H9 (cell line): ENCODE measurements around the gene SERPINB11. TPM values are rescaled to one million over a fixed set of nuclear protein-coding genes. Genes with fewer than 3 reads are reported as not detected.

Experiments
- DNase-seq: peaks from one replicate; pipeline ENCODE4 v3.0.0-alpha.2; 2017
- H2AFZ ChIP-seq: one replicate; pipeline ENCODE4 v1.6.1; 2013; ENCODE audit warnings: mild to moderate bottlenecking, low read length, control low read depth, moderate library complexity
- H2AK5ac ChIP-seq: 2 replicates; pipeline ENCODE4 v1.6.1; 2013; ENCODE audit warnings: low read length, control low read depth, mixed read lengths; ENCODE audit not compliant: insufficient read length
- H2BK120ac ChIP-seq: one replicate; pipeline ENCODE4 v1.6.1; 2013; ENCODE audit warnings: low read depth, mild to moderate bottlenecking, low read length, control low read depth, inconsistent platforms; ENCODE audit not compliant: poor library complexity, severe bottlenecking
- H2BK12ac ChIP-seq: 2 replicates; pipeline ENCODE4 v1.6.1; 2013; ENCODE audit warnings: low read length, control low read depth, mixed read lengths, low read depth; ENCODE audit not compliant: insufficient read length
- H2BK15ac ChIP-seq: 2 replicates; pipeline ENCODE4 v1.6.1; 2013; ENCODE audit warnings: low read depth, low read length, control low read depth
- H2BK20ac ChIP-seq: one replicate; pipeline ENCODE4 v1.6.1; 2013; ENCODE audit warnings: low read depth, mild to moderate bottlenecking, low read length, control low read depth, inconsistent platforms; ENCODE audit not compliant: poor library complexity, severe bottlenecking
- H2BK5ac ChIP-seq: 2 replicates; pipeline ENCODE4 v1.6.1; 2013; ENCODE audit warnings: low read length, control low read depth, mixed read lengths; ENCODE audit not compliant: insufficient read length
- H3K14ac ChIP-seq: 2 replicates; pipeline ENCODE4 v1.6.1; 2013; ENCODE audit warnings: low read length, control low read depth; ENCODE audit not compliant: insufficient read depth
- H3K18ac ChIP-seq: 2 replicates; pipeline ENCODE4 v1.6.1; 2013; ENCODE audit warnings: low read depth, mild to moderate bottlenecking, mixed read lengths, low read length, control low read depth; ENCODE audit not compliant: insufficient read length
- H3K23ac ChIP-seq: 2 replicates; pipeline ENCODE4 v1.6.1; 2013; ENCODE audit warnings: low read length, control low read depth, mixed read lengths, low read depth; ENCODE audit not compliant: insufficient read length
- H3K23me2 ChIP-seq: 2 replicates; pipeline ENCODE4 v1.6.1; 2013; ENCODE audit warnings: low read depth, mild to moderate bottlenecking, mixed read lengths, low read length, control low read depth; ENCODE audit not compliant: insufficient read length, poor library complexity, severe bottlenecking
- H3K27ac ChIP-seq: 2 replicates; pipeline ENCODE4 v1.5.1; 2013; ENCODE audit warnings: low read length, control low read depth, mixed read lengths, low read depth; ENCODE audit not compliant: insufficient read length
- H3K27me3 ChIP-seq: 2 replicates; pipeline ENCODE4 v1.6.1; 2013; ENCODE audit warnings: low read length, control low read depth, inconsistent platforms; ENCODE audit not compliant: insufficient read depth
- H3K4ac ChIP-seq: 2 replicates; pipeline ENCODE4 v1.6.1; 2013; ENCODE audit warnings: low read depth, mild to moderate bottlenecking, control low read depth, inconsistent platforms, low read length, moderate library complexity
- H3K4me1 ChIP-seq: 2 replicates; pipeline ENCODE4 v1.6.1; 2013; ENCODE audit warnings: low read length, control low read depth, inconsistent platforms; ENCODE audit not compliant: insufficient read depth
- H3K4me2 ChIP-seq: 2 replicates; pipeline ENCODE4 v1.6.1; 2013; ENCODE audit warnings: low read length, control low read depth, mixed read lengths; ENCODE audit not compliant: insufficient read length, insufficient read depth
- H3K56ac ChIP-seq: 2 replicates; pipeline ENCODE4 v1.6.1; 2013; ENCODE audit warnings: low read depth, mild to moderate bottlenecking, mixed read lengths, low read length, control low read depth; ENCODE audit not compliant: insufficient read length
- H3K79me1 ChIP-seq: 2 replicates; pipeline ENCODE4 v1.6.1; 2013; ENCODE audit warnings: low read depth, mild to moderate bottlenecking, moderate library complexity, low read length, control low read depth, inconsistent platforms; ENCODE audit not compliant: insufficient read depth, poor library complexity, severe bottlenecking
- H3K79me2 ChIP-seq: 2 replicates; pipeline ENCODE4 v1.6.1; 2013; ENCODE audit warnings: low read length, control low read depth, inconsistent platforms; ENCODE audit not compliant: insufficient read depth
- H3K9ac ChIP-seq: 2 replicates; pipeline ENCODE4 v1.6.1; 2013; ENCODE audit warnings: low read length, control low read depth, mixed read lengths; ENCODE audit not compliant: insufficient read length; ENCODE audit errors: extremely low read depth
- H3K9me3 ChIP-seq: one replicate; pipeline ENCODE4 v1.6.1; 2013; ENCODE audit warnings: low read depth, low read length, inconsistent platforms; ENCODE audit not compliant: control insufficient read depth
- H3T11ph ChIP-seq: one replicate; pipeline ENCODE4 v1.6.1; 2013; ENCODE audit warnings: mild to moderate bottlenecking, low read length, control low read depth, inconsistent platforms
- H4K20me1 ChIP-seq: one replicate; pipeline ENCODE4 v1.6.1; 2013; ENCODE audit not compliant: control insufficient read depth, insufficient read length, insufficient read depth
- H4K5ac ChIP-seq: 2 replicates; pipeline ENCODE4 v1.6.1; 2013; ENCODE audit warnings: low read depth, mild to moderate bottlenecking, mixed read lengths, low read length, control low read depth; ENCODE audit not compliant: insufficient read length
- H4K8ac ChIP-seq: replicated peaks from 2 replicates; pipeline ENCODE4 v1.6.1; 2013; ENCODE audit warnings: low read length, control low read depth, mixed read lengths, low read depth; ENCODE audit not compliant: insufficient read length
- H4K91ac ChIP-seq: 2 replicates; pipeline ENCODE4 v1.6.1; 2013; ENCODE audit warnings: low read depth, mild to moderate bottlenecking, moderate library complexity, mixed read lengths, low read length, control low read depth; ENCODE audit not compliant: insufficient read length
- H3K27ac Mint-ChIP-seq, 3 experiments: 2 replicates in 2 of 3; 3 replicates in 1 of 3; pipeline ENCODE4 v1.8.0; 2020 to 2021; ENCODE audit warnings: mixed read lengths in 3 of 3, mild to moderate bottlenecking in 1 of 3, moderate library complexity in 1 of 3
- H3K27me3 Mint-ChIP-seq: 2 replicates; pipeline ENCODE4 v1.8.0; 2021; ENCODE audit warnings: low read depth, mild to moderate bottlenecking, moderate library complexity, mixed read lengths
- H3K36me3 Mint-ChIP-seq, 3 experiments: 2 replicates in 2 of 3; 3 replicates in 1 of 3; pipeline ENCODE4 v1.8.0; 2020 to 2021; ENCODE audit warnings: low read depth in 3 of 3, mixed read lengths in 3 of 3; ENCODE audit not compliant: insufficient read depth in 1 of 3
- H3K4me1 Mint-ChIP-seq, 2 experiments: 2 replicates each; pipeline ENCODE4 v1.8.0; 2020; ENCODE audit warnings: mixed read lengths in 2 of 2
- H3K4me3 Mint-ChIP-seq, 2 experiments: 2 replicates in 1 of 2; 3 replicates in 1 of 2; pipeline ENCODE4 v1.8.0; 2020 to 2021; ENCODE audit warnings: mild to moderate bottlenecking in 2 of 2, mixed read lengths in 2 of 2, moderate library complexity in 1 of 2
- H3K9me3 Mint-ChIP-seq, 2 experiments: 2 replicates in 1 of 2; 3 replicates in 1 of 2; pipeline ENCODE4 v1.8.0; 2020; ENCODE audit warnings: mild to moderate bottlenecking in 2 of 2, mixed read lengths in 2 of 2, moderate library complexity in 1 of 2
- WGBS: extraction: QIAGEN DNeasy Blood & Tissue Kit; methylation state at CpG from one replicate; pipeline ENCODE4 v1.1.7; 2013; ENCODE audit warnings: missing lambda C conversion rate, low lambda C conversion rate, mixed read lengths; ENCODE audit not compliant: insufficient read length; ENCODE audit errors: extremely low coverage; 5-methylcytosine and 5-hydroxymethylcytosine counted together
- total RNA-seq: library from RNA; stranded (reverse); gene quantifications from 2 replicates; pipeline ENCODE4 v1.2.1, GENCODE V29; 2021
- TF ChIP-seq, protein P1 (sequence below): fragments of 200-600 bp; sonication (generic); conservative IDR thresholded peaks from 3 replicates; pipeline ENCODE4 v1.8.0; 2021; ENCODE audit warnings: antibody characterized with exemption, mild to moderate bottlenecking

Gene SERPINB11
- total RNA-seq, 1 experiment from 2014 or later = not detected

DNA sequence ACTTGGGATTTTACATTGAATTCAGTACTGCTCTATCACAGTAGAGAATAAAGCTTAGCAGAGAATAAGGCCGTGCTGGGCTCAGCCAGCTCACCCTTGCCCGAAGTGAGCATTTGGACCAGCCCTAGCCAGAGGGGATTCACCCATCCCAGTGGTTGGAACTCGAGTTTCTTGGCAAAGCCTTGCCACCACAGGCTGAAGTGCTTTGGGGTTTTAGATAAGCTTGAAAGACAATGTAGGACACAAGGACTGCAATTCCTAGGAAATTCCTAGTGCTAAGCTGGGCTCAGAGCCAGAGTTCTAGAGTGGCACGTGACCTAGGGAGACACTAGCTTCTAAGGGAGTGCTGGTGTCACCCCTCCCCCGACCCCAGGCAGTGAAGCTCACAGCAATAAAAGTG lies 28.0 kb downstream of the SERPINB11 start:
- no peak overlapping the region for H2BK20ac ChIP-seq
- Mint-ChIP-seq H3K9me3 (no peaks in the 10 kb centered on the region; a peak in 2 of 5 replicates), H3K27me3 (no peaks in the 10 kb centered on the region; the same call in none of the 2 replicates), H3K27ac (no peak overlapping the region), H3K36me3 (no peaks in the 10 kb centered on the region; a peak in 1 of 7 replicates), H3K4me1 (peaks cover 4 to 8% of the 10 kb centered on the region in 2 experiments), H3K4me3 (no peak overlapping the region)
- H3K79me2 ChIP-seq = no peaks in the 10 kb centered on the region
- H3K9ac ChIP-seq = no peak overlapping the region
- TF ChIP-seq, protein P1, sequence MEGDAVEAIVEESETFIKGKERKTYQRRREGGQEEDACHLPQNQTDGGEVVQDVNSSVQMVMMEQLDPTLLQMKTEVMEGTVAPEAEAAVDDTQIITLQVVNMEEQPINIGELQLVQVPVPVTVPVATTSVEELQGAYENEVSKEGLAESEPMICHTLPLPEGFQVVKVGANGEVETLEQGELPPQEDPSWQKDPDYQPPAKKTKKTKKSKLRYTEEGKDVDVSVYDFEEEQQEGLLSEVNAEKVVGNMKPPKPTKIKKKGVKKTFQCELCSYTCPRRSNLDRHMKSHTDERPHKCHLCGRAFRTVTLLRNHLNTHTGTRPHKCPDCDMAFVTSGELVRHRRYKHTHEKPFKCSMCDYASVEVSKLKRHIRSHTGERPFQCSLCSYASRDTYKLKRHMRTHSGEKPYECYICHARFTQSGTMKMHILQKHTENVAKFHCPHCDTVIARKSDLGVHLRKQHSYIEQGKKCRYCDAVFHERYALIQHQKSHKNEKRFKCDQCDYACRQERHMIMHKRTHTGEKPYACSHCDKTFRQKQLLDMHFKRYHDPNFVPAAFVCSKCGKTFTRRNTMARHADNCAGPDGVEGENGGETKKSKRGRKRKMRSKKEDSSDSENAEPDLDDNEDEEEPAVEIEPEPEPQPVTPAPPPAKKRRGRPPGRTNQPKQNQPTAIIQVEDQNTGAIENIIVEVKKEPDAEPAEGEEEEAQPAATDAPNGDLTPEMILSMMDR = no peak
- no peak overlapping the region for H2BK120ac ChIP-seq
- no peak overlapping the region for H3K27ac ChIP-seq
- no peak for DNase-seq
- H4K91ac ChIP-seq = no peak overlapping the region
- no peak overlapping the region for H3K14ac ChIP-seq
- H3K4me1 ChIP-seq = no peaks in the 10 kb centered on the region
- H3K9me3 ChIP-seq = no peaks in the 10 kb centered on the region
- no peak overlapping the region for H3K23ac ChIP-seq
- H2BK12ac ChIP-seq = no peak overlapping the region
- no peaks in the 10 kb centered on the region for H3K23me2 ChIP-seq
- H2BK5ac ChIP-seq = no peak overlapping the region
- H2AFZ ChIP-seq = no peak overlapping the region
- H3K4me2 ChIP-seq = no peak overlapping the region
- H3K27me3 ChIP-seq = no peaks in the 10 kb centered on the region
- no peak overlapping the region for H3K56ac ChIP-seq
- H4K20me1 ChIP-seq = no peaks in the 10 kb centered on the region
- no peak overlapping the region for H2BK15ac ChIP-seq
- no CpG with 5 or more reads among the region's 5 CpGs for WGBS
- no peak overlapping the region for H3K4ac ChIP-seq
- H3K79me1 ChIP-seq = no peaks in the 10 kb centered on the region
- no peak overlapping the region for H4K5ac ChIP-seq
- no peak overlapping the region for H2AK5ac ChIP-seq
- H4K8ac ChIP-seq = no peak overlapping the region
- no peak overlapping the region for H3K18ac ChIP-seq
- no peak overlapping the region for H3T11ph ChIP-seq
